HepG2 (cell line): Measurements from ENCODE around the gene MRPL50. TPM values are rescaled to one million over a fixed set of nuclear protein-coding genes. Genes with fewer than 3 reads are reported as not detected.

Experiments
- AHDC1 ChIP-seq: sonication (generic); formaldehyde crosslinking; IDR thresholded peaks from 2 replicates; pipeline ENCODE4 v1.5.1; 2020; ENCODE audit warnings: mild to moderate bottlenecking, missing genetic modification reagents, borderline replicate concordance
- ARID4A ChIP-seq: sonication (generic); formaldehyde crosslinking; IDR thresholded peaks from 2 replicates; pipeline ENCODE4 v1.5.0; 2020; ENCODE audit warnings: mild to moderate bottlenecking, missing genetic modification reagents, borderline replicate concordance
- BHLHE40 ChIP-seq: IDR thresholded peaks from 2 replicates; pipeline ENCODE4 v1.6.1; 2011; ENCODE audit warnings: low read length, improper control_type of control experiment
- KLF13 ChIP-seq: sonication (generic); formaldehyde crosslinking; IDR thresholded peaks from 2 replicates; pipeline ENCODE4 v1.4.0; 2020; ENCODE audit warnings: mild to moderate bottlenecking, missing genetic modification reagents
- NR1H2 ChIP-seq: sonication (generic); formaldehyde crosslinking; IDR thresholded peaks from 2 replicates; pipeline ENCODE4 v1.8.1; 2022; ENCODE audit warnings: low read depth, missing genetic modification reagents, borderline replicate concordance
- PATZ1 ChIP-seq: sonication (generic); formaldehyde crosslinking; IDR thresholded peaks from 2 replicates; pipeline ENCODE4 v1.4.0; 2020; ENCODE audit warnings: missing genetic modification reagents
- SRSF4 ChIP-seq: fragments of 200-400 bp; formaldehyde crosslinking; IDR thresholded peaks from one replicate; pipeline ENCODE4 v1.6.1; 2018; ENCODE audit warnings: mild to moderate bottlenecking, low read depth, low read length, moderate library complexity; ENCODE audit not compliant: poor library complexity, severe bottlenecking
- ZNF101 ChIP-seq: sonication (generic); formaldehyde crosslinking; IDR thresholded peaks from 2 replicates; pipeline ENCODE4 v1.4.0; 2020; ENCODE audit warnings: mild to moderate bottlenecking, low read depth, missing genetic modification reagents, borderline replicate concordance
- ZNF883 ChIP-seq: sonication (generic); formaldehyde crosslinking; IDR thresholded peaks from 2 replicates; pipeline ENCODE4 v1.5.1; 2020; ENCODE audit warnings: mild to moderate bottlenecking, missing genetic modification reagents; ENCODE audit errors: not compliant biosample characterization
- polyA plus RNA-seq, 8 experiments: library from polyadenylated mRNA; depleted of rRNA in 3 of 8; stranded (reverse) in 7 of 8; unstranded in 1 of 8; fragments of >200 nt; fragmentation: Illumina TruSeq in 4 of 8; extraction: Trizol in 4 of 8; gene quantifications; 2 replicates each; pipeline versions ENCODE4 v1.2.1 to v1.2.3, GENCODE V29; 2011 to 2016; ENCODE audit warnings: low read depth in 4 of 8, missing spikeins in 1 of 8, mixed read lengths in 1 of 8; ENCODE audit not compliant: insufficient read depth in 1 of 8
- total RNA-seq, 5 experiments: library from RNA; depleted of rRNA; stranded (reverse); fragments of >200 nt; fragmentation: Illumina TruSeq; extraction: Trizol; gene quantifications; 2 replicates each; pipeline ENCODE4 v1.2.3, GENCODE V29; 2016; ENCODE audit warnings: low read depth in 1 of 5
- TF ChIP-seq, protein P1 (sequence below): sonication (generic); formaldehyde crosslinking; IDR thresholded peaks from 2 replicates; pipeline ENCODE4; 2020; ENCODE audit warnings: missing genetic modification reagents, mild to moderate bottlenecking, borderline replicate concordance
- TF ChIP-seq, protein P2 (sequence below): sonication (generic); formaldehyde crosslinking; IDR thresholded peaks from 2 replicates; pipeline ENCODE4 v1.4.0; 2020; ENCODE audit warnings: missing genetic modification reagents

MRPL50 gene
- total and polyA plus RNA-seq, 2 of the 13 experiments (the other 11 are each of a cell fraction or from before 2014, with no cell fraction given), result 37.1 to 70.0 TPM

- TF ChIP-seq ARID4A (CRISPR knock-in tag) (no peak), PATZ1 (CRISPR knock-in tag) (peak; percentile 22; the same call in 1 of the 2 replicates), ZNF101 (CRISPR knock-in tag) (no peak), ZNF883 (CRISPR knock-in tag) (no peak), AHDC1 (CRISPR knock-in tag) (peak; percentile 74; the same call in 1 of the 2 replicates), SRSF4 (no peak), NR1H2 (CRISPR knock-in tag) (no peak), BHLHE40 (no peak), KLF13 (CRISPR knock-in tag) (no peak)
- TF ChIP-seq, protein P1, sequence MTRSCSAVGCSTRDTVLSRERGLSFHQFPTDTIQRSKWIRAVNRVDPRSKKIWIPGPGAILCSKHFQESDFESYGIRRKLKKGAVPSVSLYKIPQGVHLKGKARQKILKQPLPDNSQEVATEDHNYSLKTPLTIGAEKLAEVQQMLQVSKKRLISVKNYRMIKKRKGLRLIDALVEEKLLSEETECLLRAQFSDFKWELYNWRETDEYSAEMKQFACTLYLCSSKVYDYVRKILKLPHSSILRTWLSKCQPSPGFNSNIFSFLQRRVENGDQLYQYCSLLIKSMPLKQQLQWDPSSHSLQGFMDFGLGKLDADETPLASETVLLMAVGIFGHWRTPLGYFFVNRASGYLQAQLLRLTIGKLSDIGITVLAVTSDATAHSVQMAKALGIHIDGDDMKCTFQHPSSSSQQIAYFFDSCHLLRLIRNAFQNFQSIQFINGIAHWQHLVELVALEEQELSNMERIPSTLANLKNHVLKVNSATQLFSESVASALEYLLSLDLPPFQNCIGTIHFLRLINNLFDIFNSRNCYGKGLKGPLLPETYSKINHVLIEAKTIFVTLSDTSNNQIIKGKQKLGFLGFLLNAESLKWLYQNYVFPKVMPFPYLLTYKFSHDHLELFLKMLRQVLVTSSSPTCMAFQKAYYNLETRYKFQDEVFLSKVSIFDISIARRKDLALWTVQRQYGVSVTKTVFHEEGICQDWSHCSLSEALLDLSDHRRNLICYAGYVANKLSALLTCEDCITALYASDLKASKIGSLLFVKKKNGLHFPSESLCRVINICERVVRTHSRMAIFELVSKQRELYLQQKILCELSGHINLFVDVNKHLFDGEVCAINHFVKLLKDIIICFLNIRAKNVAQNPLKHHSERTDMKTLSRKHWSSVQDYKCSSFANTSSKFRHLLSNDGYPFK (CRISPR knock-in tag), result no peak
- TF ChIP-seq, protein P2, sequence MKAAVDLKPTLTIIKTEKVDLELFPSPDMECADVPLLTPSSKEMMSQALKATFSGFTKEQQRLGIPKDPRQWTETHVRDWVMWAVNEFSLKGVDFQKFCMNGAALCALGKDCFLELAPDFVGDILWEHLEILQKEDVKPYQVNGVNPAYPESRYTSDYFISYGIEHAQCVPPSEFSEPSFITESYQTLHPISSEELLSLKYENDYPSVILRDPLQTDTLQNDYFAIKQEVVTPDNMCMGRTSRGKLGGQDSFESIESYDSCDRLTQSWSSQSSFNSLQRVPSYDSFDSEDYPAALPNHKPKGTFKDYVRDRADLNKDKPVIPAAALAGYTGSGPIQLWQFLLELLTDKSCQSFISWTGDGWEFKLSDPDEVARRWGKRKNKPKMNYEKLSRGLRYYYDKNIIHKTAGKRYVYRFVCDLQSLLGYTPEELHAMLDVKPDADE (CRISPR knock-in tag), result no peak
These were observed 10.4 kb downstream of the MRPL50 start (continued) for GRCh38 chr9:101387871-101388506.
